HL-60 (cell line): ENCODE results near the gene EBF3.

Experiments used
- DNase-seq, 2 experiments: peaks; one replicate each; pipeline ENCODE4 v3.0.0-alpha.2; 2010 to 2020; ENCODE audit warnings: low read depth in 1 of 2, low spot score in 1 of 2
- H3K27ac ChIP-seq: fragments of 250-450 bp; sonication (Bioruptor Pico); replicated peaks from 2 replicates; pipeline ENCODE4 v1.5.1; 2020; ENCODE audit warnings: mild to moderate bottlenecking, moderate library complexity
- H3K27me3 ChIP-seq: fragments of 250-450 bp; sonication (Bioruptor Pico); 2 replicates; pipeline ENCODE4 v1.5.1; 2021; ENCODE audit warnings: mild to moderate bottlenecking, moderate library complexity; ENCODE audit not compliant: insufficient read depth, poor library complexity, severe bottlenecking
- H3K4me3 ChIP-seq: replicated peaks from 2 replicates; pipeline ENCODE4 v1.5.1; 2011; ENCODE audit warnings: mild to moderate bottlenecking, control low read depth, low read length; ENCODE audit not compliant: insufficient read depth
- GABPA ChIP-seq: IDR thresholded peaks from 2 replicates; pipeline ENCODE4 v1.6.1; 2012; ENCODE audit warnings: low read depth
- POLR2AphosphoS5 ChIP-seq: IDR thresholded peaks from 2 replicates; pipeline ENCODE4 v1.6.1; 2012; ENCODE audit warnings: low read depth
- SPI1 ChIP-seq: IDR thresholded peaks from 2 replicates; pipeline ENCODE4 v1.6.1; 2012; ENCODE audit warnings: low read depth, mild to moderate bottlenecking, borderline replicate concordance
- TF ChIP-seq, protein P1 (sequence below): IDR thresholded peaks from 2 replicates; pipeline ENCODE4 v1.6.1; 2012; ENCODE audit warnings: low read depth; ENCODE audit not compliant: insufficient replicate concordance
- TF ChIP-seq, protein P2 (sequence below): IDR thresholded peaks from one replicate; pipeline ENCODE4 v1.5.1; 2011; ENCODE audit warnings: low read length, control low read depth, inconsistent platforms; ENCODE audit not compliant: insufficient read depth

Gene EBF3

DNA sequence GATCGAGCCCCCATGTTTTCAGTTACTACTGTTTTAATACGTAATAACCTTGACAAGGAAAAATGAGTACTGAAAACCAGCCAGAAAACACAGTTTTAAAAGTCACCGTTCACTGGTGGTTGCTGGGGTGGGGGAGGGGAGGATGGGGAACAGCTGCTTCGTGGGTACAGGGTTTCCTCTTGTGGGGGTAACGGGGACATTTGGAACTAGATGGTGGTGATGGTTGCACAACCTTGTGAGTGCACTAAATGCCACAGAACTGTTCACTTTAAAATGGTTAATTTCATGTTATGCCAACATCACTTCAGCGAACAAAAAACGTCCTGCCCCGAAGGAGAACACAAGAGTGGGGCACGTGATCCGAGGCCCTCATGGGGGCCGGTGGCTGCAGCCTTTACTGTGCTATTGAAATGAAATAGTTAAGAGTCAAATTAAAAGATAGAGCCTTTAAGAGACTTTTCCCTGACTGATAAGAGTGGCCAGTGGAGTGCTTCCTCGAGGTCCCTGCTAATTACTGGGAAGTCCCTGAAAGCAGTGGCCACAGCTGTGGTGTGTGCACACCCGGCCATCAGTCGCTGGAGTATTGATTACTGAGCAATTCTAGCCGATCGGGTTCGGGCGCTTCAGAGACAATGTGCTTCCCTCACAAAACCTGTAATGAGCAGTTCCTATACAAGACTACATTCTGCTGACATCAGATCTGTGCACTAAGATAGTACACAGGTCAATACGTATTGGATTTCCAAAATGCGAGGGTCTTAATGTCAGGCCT lies 80.3 kb downstream of the EBF3 start:
- DNase-seq = peak; percentile 53 to 73
- H3K27ac ChIP-seq = peak overlapping the region; percentile 79
- TF ChIP-seq, protein P1, sequence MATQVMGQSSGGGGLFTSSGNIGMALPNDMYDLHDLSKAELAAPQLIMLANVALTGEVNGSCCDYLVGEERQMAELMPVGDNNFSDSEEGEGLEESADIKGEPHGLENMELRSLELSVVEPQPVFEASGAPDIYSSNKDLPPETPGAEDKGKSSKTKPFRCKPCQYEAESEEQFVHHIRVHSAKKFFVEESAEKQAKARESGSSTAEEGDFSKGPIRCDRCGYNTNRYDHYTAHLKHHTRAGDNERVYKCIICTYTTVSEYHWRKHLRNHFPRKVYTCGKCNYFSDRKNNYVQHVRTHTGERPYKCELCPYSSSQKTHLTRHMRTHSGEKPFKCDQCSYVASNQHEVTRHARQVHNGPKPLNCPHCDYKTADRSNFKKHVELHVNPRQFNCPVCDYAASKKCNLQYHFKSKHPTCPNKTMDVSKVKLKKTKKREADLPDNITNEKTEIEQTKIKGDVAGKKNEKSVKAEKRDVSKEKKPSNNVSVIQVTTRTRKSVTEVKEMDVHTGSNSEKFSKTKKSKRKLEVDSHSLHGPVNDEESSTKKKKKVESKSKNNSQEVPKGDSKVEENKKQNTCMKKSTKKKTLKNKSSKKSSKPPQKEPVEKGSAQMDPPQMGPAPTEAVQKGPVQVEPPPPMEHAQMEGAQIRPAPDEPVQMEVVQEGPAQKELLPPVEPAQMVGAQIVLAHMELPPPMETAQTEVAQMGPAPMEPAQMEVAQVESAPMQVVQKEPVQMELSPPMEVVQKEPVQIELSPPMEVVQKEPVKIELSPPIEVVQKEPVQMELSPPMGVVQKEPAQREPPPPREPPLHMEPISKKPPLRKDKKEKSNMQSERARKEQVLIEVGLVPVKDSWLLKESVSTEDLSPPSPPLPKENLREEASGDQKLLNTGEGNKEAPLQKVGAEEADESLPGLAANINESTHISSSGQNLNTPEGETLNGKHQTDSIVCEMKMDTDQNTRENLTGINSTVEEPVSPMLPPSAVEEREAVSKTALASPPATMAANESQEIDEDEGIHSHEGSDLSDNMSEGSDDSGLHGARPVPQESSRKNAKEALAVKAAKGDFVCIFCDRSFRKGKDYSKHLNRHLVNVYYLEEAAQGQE = no peak
- no peak for TF ChIP-seq GABPA
- TF ChIP-seq POLR2AphosphoS5 = peak; percentile 65
- TF ChIP-seq, protein P2, sequence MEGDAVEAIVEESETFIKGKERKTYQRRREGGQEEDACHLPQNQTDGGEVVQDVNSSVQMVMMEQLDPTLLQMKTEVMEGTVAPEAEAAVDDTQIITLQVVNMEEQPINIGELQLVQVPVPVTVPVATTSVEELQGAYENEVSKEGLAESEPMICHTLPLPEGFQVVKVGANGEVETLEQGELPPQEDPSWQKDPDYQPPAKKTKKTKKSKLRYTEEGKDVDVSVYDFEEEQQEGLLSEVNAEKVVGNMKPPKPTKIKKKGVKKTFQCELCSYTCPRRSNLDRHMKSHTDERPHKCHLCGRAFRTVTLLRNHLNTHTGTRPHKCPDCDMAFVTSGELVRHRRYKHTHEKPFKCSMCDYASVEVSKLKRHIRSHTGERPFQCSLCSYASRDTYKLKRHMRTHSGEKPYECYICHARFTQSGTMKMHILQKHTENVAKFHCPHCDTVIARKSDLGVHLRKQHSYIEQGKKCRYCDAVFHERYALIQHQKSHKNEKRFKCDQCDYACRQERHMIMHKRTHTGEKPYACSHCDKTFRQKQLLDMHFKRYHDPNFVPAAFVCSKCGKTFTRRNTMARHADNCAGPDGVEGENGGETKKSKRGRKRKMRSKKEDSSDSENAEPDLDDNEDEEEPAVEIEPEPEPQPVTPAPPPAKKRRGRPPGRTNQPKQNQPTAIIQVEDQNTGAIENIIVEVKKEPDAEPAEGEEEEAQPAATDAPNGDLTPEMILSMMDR = no peak
- no peak for TF ChIP-seq SPI1
- H3K4me3 ChIP-seq = no peak overlapping the region
- no peaks in the 10 kb centered on the region for H3K27me3 ChIP-seq

DNA sequence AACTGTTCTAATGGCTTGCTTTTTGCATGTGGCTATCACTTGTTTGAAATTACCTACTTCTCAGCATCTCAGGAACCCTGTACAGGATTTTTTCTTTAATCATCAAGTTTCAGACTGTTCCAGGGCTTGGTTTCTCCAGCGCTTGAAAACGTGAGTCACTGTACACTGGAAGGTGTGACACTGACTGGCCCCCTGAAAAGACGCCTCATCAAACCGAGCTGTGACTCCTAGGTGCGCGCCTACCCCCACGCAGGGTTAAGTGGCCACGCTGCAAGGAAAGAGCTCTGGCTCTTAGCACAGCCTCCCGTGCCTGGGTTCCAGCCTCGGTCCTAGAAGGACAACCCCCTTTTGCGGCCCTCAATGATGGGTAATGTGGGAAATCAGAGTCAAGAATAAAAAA lies 81.0 kb downstream of the EBF3 start:
- Histone ChIP-seq H3K27ac (peak overlapping the region; percentile 64), H3K27me3 (no peaks in the 10 kb centered on the region), H3K4me3 (no peak overlapping the region)
- TF ChIP-seq, protein P2 = no peak
- no peak for TF ChIP-seq SPI1
- no peak for TF ChIP-seq GABPA
- TF ChIP-seq POLR2AphosphoS5 = no peak
- TF ChIP-seq, protein P1 = no peak
- no peak for DNase-seq

DNA sequence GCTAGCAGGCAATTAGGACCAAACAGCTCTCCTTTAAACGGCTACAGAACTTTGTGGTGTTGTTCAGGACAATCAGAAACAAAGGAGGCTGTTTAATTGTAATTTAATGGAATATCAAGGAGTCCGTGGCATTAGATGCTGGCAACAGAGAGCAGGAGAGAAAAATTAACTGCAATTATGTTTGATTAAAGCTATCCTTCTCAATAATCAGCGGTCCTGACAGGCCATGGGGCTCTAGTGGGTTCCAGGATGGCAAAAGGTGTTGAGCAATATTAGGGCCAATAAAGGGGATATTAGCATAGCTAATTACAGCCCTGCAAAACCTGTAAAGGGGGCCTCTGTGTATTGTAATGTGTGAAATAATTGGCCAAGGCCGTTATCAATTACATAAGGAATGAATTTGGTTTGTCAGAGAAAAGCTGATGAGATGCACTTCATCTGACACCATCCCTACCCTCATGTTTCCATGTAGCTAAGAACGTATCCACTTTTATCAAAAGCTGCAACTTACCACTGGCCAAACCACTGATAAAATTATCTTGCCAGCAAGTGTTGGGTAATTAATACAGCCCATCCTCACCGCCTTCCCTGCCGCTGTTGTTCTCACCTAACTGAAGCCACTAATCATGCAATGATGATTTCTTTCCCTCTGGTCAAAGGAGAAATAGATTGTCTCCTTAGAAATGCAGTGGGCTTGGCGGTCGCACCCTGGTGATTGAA lies 81.6 kb downstream of the EBF3 start:
- no peaks in the 10 kb centered on the region for H3K27me3 ChIP-seq
- DNase-seq = no peak
- H3K27ac ChIP-seq = peak overlapping the region; percentile 64; the same call in 1 of the 2 replicates
- no peak for TF ChIP-seq SPI1
- TF ChIP-seq POLR2AphosphoS5 = no peak
- TF ChIP-seq, protein P1 = no peak
- TF ChIP-seq GABPA = no peak
- TF ChIP-seq, protein P2 = no peak
- no peak overlapping the region for H3K4me3 ChIP-seq
